Measurements from ENCODE around the gene MOSPD3. TPM values are rescaled to one million over a fixed set of nuclear protein-coding genes. Genes with fewer than 3 reads are reported as not detected.

Gene MOSPD3
- total and polyA plus RNA-seq, 2 of the 13 experiments (the other 11 are each of a cell fraction or from before 2014, with no cell fraction given): 7.6 to 8.8 TPM

GRCh38 chr7:100568176-100568895, 44.0 kb upstream of the MOSPD3 start (continued):
- TF ChIP-seq ARID5B (CRISPR knock-in tag; IDR thresholded peaks at IDR 0.05) (peak; percentile 79), POLR2G (IDR thresholded peaks at IDR 0.05; ENCODE audit: low read depth, low read length) (peak; percentile 74), ZBTB3 (CRISPR knock-in tag; IDR thresholded peaks at IDR 0.05; ENCODE audit: borderline replicate concordance, low read depth) (0 out of 2 replicates have a peak, but pooled peaks have one; percentile 3), REST (IDR thresholded peaks at IDR 0.05; ENCODE audit: borderline replicate concordance in 1 of 2, low read depth in 1 of 2, low read length in 2 of 2) (peak in 1 of 2 experiments; percentile 68; a peak in 2 of 4 replicates), IRF2 (CRISPR knock-in tag; IDR thresholded peaks at IDR 0.05) (peak; percentile 82), ZNF292 (CRISPR knock-in tag; IDR thresholded peaks at IDR 0.05; ENCODE audit: borderline replicate concordance, low read depth) (no peak; the same call in 1 of the 2 replicates), NFE2L1 (CRISPR knock-in tag; IDR thresholded peaks at IDR 0.05; ENCODE audit: borderline replicate concordance) (no peak), ZBTB34 (CRISPR knock-in tag; IDR thresholded peaks at IDR 0.05) (peak; percentile 75), MLXIP (CRISPR knock-in tag; IDR thresholded peaks at IDR 0.05; ENCODE audit: borderline replicate concordance) (peak; percentile 17; the same call in 1 of the 2 replicates), CEBPB (IDR thresholded peaks at IDR 0.05; ENCODE audit: borderline replicate concordance, low read depth, low read length) (no peak), ZNF737 (CRISPR knock-in tag; IDR thresholded peaks at IDR 0.05; ENCODE audit: borderline replicate concordance) (no peak), ZNF17 (CRISPR knock-in tag; IDR thresholded peaks at IDR 0.05) (peak; percentile 15; the same call in 1 of the 2 replicates), ESRRA (CRISPR knock-in tag; IDR thresholded peaks at IDR 0.05; ENCODE audit: low read depth) (peak; percentile 95), IRX3 (CRISPR knock-in tag; IDR thresholded peaks at IDR 0.05; ENCODE audit: borderline replicate concordance, low read depth) (peak; percentile 95), DNMT1 (CRISPR knock-in tag; IDR thresholded peaks at IDR 0.05) (no peak; the same call in 1 of the 2 replicates), RFX5 (IDR thresholded peaks at IDR 0.05; ENCODE audit: low read depth, low read length) (no peak)
